GM12875 (cell line): ENCODE data around the gene PCP4.

Experiments
- H3K4me3 ChIP-seq: one replicate; pipeline ENCODE4 v1.5.1; 2011; ENCODE audit warnings: low read depth, low read length, control low read depth
- TF ChIP-seq, protein P1 (sequence below): IDR thresholded peaks from 2 replicates; pipeline ENCODE4 v1.5.1; 2011; ENCODE audit warnings: low read depth, mild to moderate bottlenecking, control low read depth, inconsistent platforms, low read length, moderate library complexity, borderline replicate concordance; ENCODE audit not compliant: insufficient read depth

The PCP4 gene

DNA sequence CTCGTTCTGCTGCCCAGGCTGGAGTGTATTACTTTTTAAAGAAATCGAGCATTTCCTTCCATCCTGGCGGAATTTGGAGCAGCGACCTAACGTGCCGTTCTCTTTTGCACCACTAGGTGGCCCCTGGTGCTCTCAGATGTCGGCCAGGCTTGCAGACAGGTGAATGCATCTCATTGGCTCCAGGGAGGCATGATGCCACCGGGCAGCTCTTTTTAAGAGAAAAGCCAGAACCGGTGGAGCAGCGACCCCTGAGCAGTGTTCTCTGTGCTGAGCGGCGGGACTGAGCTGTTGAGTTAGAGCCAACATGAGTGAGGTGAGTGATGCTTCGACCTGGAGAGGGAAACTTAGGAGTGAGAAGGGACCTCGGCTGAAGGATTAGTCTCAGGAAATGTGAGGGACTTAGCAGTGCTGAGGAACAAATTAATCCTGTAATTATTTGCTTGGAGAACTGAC is at the start of gene PCP4:
Gene PCP4 (plus strand): TSS at position 241 of the 453 bp plus-strand sequence. CDS start 64 bp downstream, at position 305.
- TF ChIP-seq, protein P1, sequence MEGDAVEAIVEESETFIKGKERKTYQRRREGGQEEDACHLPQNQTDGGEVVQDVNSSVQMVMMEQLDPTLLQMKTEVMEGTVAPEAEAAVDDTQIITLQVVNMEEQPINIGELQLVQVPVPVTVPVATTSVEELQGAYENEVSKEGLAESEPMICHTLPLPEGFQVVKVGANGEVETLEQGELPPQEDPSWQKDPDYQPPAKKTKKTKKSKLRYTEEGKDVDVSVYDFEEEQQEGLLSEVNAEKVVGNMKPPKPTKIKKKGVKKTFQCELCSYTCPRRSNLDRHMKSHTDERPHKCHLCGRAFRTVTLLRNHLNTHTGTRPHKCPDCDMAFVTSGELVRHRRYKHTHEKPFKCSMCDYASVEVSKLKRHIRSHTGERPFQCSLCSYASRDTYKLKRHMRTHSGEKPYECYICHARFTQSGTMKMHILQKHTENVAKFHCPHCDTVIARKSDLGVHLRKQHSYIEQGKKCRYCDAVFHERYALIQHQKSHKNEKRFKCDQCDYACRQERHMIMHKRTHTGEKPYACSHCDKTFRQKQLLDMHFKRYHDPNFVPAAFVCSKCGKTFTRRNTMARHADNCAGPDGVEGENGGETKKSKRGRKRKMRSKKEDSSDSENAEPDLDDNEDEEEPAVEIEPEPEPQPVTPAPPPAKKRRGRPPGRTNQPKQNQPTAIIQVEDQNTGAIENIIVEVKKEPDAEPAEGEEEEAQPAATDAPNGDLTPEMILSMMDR = peak; percentile 62; the same call in 1 of the 2 replicates
- H3K4me3 ChIP-seq = no peak within 1 kb of the TSS

DNA sequence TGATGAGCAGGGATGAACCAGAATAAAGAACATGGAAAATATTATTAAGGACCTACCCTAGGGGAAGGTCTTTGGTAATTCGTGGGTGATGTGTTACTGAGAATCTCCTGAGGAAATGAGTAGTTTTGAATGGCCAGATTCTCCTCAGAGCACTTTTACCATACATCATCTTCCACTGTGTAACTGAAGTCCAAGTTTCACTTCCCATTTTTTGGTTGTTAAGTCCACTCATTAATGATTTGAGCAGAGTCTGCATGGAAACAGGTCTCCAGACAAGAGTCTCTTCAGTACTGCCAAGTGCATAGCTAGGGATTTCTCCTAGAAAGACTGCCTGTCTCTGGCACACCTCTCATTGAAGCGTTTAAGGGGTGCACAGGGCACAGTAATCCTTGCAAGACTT is 48.7 kb upstream of the PCP4 start:
- TF ChIP-seq, protein P1 = no peak
- H3K4me3 ChIP-seq = no peak overlapping the region

DNA sequence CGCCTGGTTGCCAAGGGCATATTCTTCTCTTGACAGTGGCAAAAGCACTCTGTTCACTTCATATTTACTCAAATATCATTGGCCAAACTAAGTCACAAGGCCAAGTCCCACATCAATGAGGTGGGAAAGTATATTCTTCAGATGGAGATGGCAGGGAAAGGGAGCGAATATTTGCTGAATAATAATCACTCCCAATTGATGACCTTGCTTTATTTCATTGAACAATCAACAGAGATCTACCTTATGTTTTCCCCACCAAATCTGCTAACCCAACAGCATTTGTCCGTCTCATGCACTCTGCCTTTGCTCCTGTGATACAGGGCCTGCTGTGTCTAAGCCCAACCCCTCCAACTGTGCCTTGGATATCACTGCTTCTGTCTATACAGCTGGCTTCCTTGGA is 45.2 kb upstream of the PCP4 start:
- no peak overlapping the region for H3K4me3 ChIP-seq
- TF ChIP-seq, protein P1 = no peak

DNA sequence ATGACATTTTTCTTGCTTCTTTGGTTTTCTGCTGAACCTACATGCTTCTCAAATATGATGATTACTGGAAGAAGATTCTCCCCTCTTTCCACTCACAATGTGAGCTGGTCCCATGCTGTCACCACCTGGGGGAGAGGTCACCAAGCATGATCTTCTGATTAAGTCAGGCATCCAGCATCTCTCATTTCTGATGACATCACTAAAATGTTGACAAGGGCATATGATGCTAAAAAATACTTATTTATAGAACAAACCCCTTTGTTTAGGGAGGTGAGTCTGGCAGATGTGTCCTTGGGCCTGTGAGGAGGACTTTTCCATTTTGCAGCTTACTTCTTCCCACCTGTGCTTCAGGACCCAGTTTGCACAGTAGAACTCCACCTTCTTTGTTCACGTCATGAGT is 42.0 kb upstream of the PCP4 start:
- TF ChIP-seq, protein P1 = no peak
- H3K4me3 ChIP-seq = no peak overlapping the region

DNA sequence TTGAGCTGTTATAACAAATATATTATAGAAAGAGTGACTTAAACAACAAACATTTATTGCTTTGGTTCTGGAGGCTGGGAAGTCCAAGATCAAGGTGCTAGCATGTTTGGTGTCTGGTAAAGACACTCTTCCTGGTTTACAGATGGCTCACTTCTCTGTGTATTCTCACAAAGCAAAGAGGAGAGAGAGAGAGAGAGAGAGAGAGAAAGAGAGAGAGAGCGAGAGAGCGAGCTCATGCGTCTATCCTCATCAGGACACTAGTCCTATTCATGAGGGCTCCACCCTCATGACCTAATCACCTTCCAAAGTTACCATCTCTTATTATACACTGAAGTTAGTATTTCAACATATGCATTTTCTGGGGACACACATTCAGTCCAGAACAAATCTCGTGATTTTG is 32.7 kb upstream of the PCP4 start:
- TF ChIP-seq, protein P1 = no peak
- H3K4me3 ChIP-seq = no peak overlapping the region

DNA sequence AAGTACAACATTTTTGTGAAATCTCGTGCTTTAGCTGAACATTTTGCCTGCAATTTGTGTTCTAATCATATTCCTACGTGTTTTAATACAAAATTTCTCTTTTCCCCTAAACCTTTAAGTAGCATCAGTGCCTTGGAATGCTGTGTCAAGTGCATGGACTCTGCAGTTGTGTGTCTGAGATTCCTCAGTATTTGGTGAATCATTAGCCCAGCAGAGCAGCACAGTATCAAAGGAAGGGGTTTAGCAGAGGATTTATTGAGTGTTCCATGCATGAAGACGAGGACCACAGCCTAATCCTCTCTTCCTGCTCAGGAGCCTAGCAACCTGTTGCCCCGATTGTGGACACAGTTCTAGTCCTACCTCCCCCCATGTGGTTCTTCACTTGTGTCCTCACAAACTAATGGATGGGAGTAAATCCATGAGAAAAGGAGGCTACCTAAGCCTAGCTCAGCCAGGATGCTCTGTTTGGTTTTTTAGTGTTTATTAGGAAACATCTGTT is 29.3 kb upstream of the PCP4 start:
- H3K4me3 ChIP-seq = no peak overlapping the region
- TF ChIP-seq, protein P1 = no peak

DNA sequence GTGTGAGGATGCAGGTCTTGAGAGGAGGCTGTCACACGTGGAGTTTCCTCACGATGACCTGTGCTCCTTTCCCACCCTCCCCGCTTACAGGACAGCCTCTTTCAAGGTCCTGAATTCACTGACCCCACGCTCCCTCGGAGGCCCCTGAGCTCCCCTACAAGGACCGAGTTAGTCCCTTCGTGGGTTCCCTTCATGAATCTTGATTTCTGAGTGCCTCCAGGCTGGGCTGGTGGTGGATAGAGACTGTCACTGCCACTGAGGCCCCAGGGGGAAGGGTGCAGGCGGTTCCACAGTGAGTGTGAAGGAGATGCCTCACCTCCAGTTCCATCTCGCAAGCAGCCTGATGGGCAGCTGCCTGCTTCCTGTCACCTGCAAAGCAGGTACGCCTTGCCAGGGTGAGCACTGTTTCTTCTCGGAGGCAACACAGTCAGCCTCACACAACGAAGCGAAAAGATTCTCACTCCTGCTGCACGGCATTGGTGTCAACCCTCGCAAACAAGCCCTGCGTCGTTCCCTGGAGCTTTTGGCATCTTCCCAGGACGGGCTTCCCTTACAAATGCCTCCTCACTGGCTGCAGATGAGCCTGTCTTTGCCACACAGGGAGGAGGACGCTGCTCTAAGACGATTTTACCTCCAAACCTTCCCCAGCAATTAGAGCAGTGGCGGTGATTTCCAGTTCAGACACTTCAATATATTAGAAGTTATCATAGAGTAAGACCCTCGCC is 26.7 kb upstream of the PCP4 start:
- TF ChIP-seq, protein P1 = no peak
- H3K4me3 ChIP-seq = no peak overlapping the region
